ENCODE measurements around the gene ATXN3L.

ATXN3L gene

DNA sequence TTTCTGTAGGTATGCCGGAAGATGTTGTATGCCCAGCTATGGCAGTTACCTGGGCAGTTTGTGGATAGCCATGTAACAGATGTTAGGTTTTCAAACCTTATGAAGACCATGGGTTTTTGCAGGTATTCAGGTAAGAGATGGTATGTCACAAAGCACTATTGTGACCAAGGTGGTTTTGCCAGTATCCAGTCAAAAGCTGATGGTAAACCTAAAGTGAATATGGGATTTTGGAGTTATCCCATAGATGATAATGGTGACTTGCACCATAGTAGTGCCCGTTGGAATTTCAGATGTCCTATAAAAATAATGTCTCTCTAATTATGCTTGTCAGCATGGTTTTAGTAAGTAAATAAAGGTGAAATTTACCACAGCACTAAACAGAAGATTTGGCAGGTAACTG, at the start of gene ATXN3L:
TSS of gene ATXN3L (minus strand) at position 101 of the 400 bp plus-strand sequence. CDS start 119 bp downstream, outside the sequence.
- DNase-seq (ENCODE audit: low spot score), result no peak

GRCh38 chrX:13369256-13370030, 49.6 kb upstream of the ATXN3L start:
- no peak for DNase-seq (ENCODE audit: low spot score)

- no peak for DNase-seq (ENCODE audit: low spot score)
These were observed 48.1 kb upstream of the ATXN3L start for GRCh38 chrX:13367950-13368349.

DNA sequence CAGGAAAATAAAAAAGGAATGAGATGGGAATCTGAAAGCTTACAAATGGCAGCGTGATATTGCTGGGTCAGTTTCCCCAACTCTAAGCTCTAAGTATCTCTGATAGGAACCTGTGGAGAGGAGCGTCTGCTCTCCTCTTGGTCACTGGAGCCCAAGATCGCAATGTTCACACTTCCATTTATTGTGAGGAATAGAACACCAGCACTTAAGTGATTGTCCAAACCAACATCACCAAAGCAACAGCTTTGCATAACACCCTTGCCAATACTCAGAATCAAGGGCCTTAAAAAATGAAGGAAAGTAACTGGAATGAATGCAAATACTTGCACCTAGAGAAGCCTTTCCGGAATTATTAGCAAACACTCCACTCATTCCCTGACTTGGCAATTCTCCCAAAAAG, 46.8 kb upstream of the ATXN3L start:
- DNase-seq (ENCODE audit: low spot score), result no peak

DNA sequence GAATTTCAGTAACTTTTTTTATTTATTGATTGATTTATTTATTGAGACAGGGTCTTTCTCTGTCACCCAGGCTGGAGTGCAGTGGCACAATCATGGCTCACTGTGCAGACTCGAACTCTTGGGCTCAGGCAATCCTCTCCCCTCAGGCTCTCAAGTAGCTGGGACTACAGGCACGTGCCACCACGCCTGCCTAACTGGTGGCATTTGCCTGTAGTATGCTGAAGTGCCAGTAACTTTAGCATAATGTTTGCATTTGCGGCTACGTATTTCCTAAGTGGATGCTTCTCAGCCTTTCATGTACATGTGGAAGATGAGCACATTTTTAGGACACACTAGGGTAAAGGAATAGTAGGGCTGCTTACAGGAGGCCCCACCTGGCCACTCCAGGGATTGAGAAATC, 45.3 kb upstream of the ATXN3L start:
- DNase-seq (ENCODE audit: low spot score), result no peak

GRCh38 chrX:13364230-13364857, 44.5 kb upstream of the ATXN3L start:
- no peak for DNase-seq (ENCODE audit: low spot score)

DNA sequence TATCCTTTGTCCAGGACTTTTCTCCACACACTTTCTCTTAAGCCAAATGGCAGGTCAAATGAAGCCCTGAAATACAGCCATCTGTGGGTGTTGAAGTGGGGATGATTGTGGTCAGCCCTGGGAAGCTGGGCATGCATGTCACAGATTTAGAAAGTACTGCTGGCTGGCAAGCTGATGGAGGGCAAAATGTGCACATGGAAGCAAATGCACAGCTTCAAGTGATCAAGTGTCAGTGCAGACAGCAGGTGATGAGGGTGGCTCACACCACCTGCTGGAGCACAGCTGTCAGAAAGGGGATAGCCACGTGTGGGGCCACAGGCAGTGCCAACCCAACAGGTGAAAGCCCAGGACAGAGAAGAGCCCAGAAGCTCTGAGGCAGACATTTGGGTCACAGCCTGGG, 40.3 kb upstream of the ATXN3L start:
- DNase-seq (ENCODE audit: low spot score), result no peak

DNA sequence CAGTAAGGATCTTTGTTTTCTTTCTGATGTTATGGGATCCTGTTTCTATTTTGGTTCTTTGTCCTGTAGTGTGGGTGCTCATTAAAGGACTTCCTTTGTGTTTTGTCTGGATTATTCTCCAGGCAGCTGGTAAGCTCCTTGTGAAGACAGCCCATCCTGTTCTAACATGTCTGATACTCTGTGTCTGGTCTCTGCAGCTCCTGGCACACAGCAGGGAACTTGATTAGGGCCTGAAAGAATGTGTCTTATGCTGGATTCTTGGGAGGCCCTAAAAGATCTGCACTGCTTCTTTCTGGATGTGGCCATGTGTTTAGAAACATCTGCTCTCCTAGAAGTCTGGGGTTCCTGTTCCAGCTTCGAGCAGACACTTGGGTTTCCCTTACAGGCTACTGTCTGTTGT, 38.1 kb upstream of the ATXN3L start:
- DNase-seq (ENCODE audit: low spot score), result no peak

- no peak for DNase-seq (ENCODE audit: low spot score)
These were observed 26.8 kb upstream of the ATXN3L start for GRCh38 chrX:13346646-13347045.

DNA sequence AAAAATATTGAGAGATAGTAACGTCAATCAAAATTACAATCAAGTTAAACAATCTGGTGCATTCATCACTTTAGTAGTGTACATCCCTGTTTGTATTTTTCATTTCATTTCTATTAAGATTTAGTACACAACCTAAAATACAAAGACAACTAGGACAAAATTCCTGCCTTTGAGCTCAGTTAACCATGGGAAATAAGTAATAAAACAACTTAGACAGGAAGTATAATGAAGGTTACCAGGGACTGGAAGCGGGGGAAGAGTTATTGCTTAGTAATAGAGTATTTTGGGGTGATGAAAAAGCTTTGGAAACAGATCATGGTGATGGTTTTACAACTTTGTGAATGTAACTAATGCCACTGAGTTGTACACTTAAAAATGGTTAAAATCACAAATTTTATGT, 25.6 kb upstream of the ATXN3L start:
- no peak for DNase-seq (ENCODE audit: low spot score)

- no peak for DNase-seq (ENCODE audit: low spot score)
These were observed 25.2 kb upstream of the ATXN3L start for GRCh38 chrX:13345037-13345436.

DNA sequence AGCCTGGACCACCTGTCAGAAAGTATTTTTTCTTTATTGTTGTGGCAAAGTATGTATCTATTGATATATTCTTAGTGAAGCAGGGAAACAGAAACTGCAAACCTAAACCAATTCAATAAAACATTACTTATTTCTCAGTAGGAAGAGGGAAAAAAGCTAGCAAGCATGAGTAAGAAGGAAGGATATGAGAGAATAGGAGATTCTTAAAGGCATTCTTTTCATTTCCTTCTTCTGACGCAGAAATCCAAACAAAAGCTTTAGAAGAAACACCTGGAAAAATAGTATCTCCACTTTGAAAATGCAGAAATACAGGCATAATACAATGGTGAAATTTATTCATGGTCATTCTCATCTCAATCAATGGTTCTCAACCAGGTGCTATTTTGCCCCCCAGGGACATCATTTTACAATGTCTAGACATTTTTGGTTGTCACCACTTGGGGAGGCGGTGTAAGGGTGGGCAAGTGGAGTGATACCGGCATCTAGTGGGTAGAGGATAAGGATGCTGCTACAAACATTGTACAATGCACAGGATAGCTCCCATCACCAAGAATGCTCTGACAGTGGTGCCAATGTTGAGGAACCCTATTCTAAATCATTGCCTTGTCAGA, 21.7 kb upstream of the ATXN3L start:
- DNase-seq (ENCODE audit: low spot score), result no peak

DNA sequence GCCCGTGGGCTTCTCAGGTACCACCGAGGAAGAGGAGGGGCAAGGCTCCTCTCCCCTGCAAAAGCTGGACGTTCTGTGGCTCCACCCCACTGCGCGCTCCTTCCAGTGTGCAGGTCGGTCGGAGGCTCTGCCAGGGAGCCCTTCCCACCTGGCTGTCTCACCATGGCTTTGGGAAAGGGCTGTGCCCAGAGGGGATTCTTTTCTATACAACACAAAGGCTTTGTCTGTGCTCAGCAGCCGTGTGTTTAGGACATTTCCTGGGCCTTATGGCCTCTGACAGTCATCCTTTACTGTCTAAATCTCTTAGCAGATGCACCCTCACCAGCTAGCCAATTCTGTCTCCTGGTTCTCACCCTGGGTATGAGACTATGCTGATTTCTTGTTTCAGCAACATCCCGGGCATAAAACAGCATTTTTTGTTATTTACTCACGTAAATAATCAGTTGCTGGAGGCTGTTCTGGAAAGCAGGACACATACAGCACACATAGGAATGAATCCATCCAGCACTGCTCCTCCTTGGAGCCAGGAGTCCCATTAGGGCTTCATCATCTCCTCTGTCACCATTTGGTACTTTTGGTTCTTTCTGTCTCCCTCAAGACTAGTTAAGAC, 20.4 kb upstream of the ATXN3L start:
- no peak for DNase-seq (ENCODE audit: low spot score)

DNA sequence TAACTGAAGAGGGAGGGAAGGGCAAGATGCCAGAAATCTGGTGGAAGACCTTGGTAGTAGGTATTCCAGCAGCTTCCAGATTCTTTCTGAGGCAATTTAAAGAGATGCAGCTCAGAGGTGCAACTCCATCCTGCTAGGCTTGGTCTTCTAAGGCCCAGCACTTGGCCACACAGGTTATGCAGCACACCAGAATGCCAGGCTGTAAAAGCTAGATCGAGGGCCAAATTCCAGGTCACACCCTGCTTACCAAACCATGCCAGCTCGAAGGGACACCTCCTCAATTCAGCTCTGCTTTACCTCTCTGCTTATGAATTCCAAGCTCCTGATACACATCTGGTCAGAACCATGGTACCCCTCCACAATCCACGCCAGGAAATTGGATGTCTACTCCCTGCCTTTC, 19.8 kb upstream of the ATXN3L start:
- DNase-seq (ENCODE audit: low spot score), result no peak

- no peak for DNase-seq (ENCODE audit: low spot score)
These were observed 19.2 kb upstream of the ATXN3L start for GRCh38 chrX:13338996-13339515.

GRCh38 chrX:13334491-13334890, 14.6 kb upstream of the ATXN3L start:
- DNase-seq (ENCODE audit: low spot score), result no peak

GRCh38 chrX:13330446-13330845, 10.6 kb upstream of the ATXN3L start:
- DNase-seq (ENCODE audit: low spot score), result no peak

DNA sequence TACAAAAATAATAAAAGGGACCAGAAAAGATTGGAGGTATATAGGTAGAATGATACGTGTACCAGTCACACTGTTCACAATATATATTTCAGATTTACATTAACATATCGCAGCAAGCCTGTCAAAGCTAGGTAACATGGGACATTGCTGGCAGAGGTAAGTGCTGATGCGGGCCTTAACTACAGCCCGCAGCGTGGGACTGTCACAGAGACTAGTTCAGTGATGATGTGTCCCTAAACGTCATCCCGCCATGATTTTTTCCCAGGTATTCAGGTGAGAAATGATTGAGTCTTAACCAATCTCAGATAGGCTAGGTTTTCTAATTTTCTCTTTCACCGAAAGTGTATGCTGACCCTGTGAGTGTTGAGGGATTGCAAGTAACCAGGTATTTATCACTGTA, 7.8 kb upstream of the ATXN3L start:
- DNase-seq (ENCODE audit: low spot score), result no peak

- no peak for DNase-seq (ENCODE audit: low spot score)
These were observed 3.4 kb upstream of the ATXN3L start for GRCh38 chrX:13323241-13323640.

DNA sequence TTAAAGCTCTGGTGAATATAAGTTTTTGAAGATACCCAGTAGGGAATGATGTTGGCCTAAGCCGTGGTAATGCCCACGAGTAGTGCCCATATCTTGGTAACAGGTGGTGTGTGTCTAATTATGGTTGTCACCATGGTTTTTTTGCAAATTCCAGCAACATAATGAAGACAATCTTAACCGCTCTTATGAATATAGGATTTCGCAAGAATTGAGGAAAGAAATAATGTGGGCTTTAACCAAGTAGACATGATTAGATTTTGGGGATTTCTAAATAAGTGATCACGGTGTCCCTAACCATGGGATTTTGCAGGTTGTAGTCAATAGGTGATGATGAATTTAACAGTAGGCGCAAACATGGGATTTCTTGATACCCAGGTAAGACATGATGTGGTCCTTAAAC, 2.5 kb downstream of the ATXN3L start:
- DNase-seq (ENCODE audit: low spot score), result no peak

DNA sequence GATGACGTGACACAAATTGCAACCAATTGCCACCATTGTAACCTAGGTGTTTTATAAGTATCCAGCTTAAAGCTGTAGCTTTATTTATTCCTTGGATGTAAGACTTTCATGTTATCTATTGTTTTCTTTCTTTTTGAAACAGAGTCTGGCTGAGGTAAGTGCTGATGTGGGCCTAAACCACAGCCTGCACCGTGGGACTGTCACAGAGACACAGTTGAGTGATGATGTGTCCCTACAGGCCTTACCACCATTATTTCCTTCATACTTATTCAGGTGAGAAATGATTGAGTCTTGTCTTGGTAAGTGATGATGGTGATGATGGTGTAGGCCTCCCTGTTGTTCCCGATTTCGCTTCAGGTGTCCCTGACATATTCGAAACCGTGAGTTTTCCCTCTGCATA, 8.3 kb downstream of the ATXN3L start:
- DNase-seq (ENCODE audit: low spot score), result no peak

DNA sequence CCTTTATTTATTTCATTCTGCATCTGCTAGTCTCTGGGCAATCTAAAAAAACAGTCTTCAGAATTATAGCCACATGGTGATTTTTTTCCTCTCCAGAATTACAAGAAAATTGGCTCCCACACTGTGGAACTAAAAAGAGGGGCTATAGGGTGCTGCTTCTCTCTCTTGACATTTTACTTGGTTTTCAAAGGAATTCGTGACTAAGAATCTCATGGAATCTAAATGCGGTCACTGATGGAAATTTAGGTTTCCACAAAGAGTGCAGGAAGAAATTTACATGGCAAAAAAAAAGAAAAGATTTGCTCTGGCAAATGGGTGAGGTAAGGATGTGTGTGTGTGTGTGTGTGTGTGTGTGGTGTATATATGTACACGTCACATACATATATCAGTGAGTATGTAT, 10.2 kb downstream of the ATXN3L start:
- DNase-seq (ENCODE audit: low spot score), result no peak

- no peak for DNase-seq (ENCODE audit: low spot score)
These were observed 12.8 kb downstream of the ATXN3L start for GRCh38 chrX:13307041-13307440.
